ENCODE data around the gene HSPA1A.

HSPA1A gene

GRCh38 chr6:31834367-31835250 is 19.3 kb downstream of the HSPA1A start (continued):
- peak; percentile 57; the same call in 1 of the 2 replicates for TF ChIP-seq HIC1 (tag by site-specific recombination; IDR thresholded peaks at IDR 0.05)
- TF ChIP-seq ZNF214 (tag by site-specific recombination; IDR thresholded peaks at IDR 0.05; ENCODE audit: borderline replicate concordance): no peak
- TF ChIP-seq, protein P1, sequence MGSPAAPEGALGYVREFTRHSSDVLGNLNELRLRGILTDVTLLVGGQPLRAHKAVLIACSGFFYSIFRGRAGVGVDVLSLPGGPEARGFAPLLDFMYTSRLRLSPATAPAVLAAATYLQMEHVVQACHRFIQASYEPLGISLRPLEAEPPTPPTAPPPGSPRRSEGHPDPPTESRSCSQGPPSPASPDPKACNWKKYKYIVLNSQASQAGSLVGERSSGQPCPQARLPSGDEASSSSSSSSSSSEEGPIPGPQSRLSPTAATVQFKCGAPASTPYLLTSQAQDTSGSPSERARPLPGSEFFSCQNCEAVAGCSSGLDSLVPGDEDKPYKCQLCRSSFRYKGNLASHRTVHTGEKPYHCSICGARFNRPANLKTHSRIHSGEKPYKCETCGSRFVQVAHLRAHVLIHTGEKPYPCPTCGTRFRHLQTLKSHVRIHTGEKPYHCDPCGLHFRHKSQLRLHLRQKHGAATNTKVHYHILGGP (tag by site-specific recombination; IDR thresholded peaks at IDR 0.05): no peak
- peak; percentile 34; the same call in 1 of the 2 replicates for TF ChIP-seq ZBTB11 (tag by site-specific recombination; conservative IDR thresholded peaks at IDR 0.05; ENCODE audit: low read depth)
- no peak; the same call in 1 of the 2 replicates for TF ChIP-seq ZNF768 (tag by site-specific recombination; IDR thresholded peaks at IDR 0.05)
- no peak for TF ChIP-seq HOXA7 (CRISPR knock-in tag; IDR thresholded peaks at IDR 0.05; ENCODE audit: borderline replicate concordance)
- no peak for TF ChIP-seq ZNF114 (tag by site-specific recombination; IDR thresholded peaks at IDR 0.05)
- TF ChIP-seq PRDM2 (tag by site-specific recombination; IDR thresholded peaks at IDR 0.05; ENCODE audit: borderline replicate concordance): peak; percentile 71; the same call in 1 of the 2 replicates
- TF ChIP-seq GLIS2 (tag by site-specific recombination; IDR thresholded peaks at IDR 0.05): peak; percentile 36; the same call in 1 of the 2 replicates
- peak; percentile 81 for TF ChIP-seq ZNF561 (tag by site-specific recombination; IDR thresholded peaks at IDR 0.05; ENCODE audit: borderline replicate concordance)
- TF ChIP-seq, protein P2, sequence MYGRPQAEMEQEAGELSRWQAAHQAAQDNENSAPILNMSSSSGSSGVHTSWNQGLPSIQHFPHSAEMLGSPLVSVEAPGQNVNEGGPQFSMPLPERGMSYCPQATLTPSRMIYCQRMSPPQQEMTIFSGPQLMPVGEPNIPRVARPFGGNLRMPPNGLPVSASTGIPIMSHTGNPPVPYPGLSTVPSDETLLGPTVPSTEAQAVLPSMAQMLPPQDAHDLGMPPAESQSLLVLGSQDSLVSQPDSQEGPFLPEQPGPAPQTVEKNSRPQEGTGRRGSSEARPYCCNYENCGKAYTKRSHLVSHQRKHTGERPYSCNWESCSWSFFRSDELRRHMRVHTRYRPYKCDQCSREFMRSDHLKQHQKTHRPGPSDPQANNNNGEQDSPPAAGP (tag by site-specific recombination; IDR thresholded peaks at IDR 0.05): peak; percentile 91
- peak; percentile 53; the same call in 1 of the 2 replicates for TF ChIP-seq ZBTB8A (tag by site-specific recombination; IDR thresholded peaks at IDR 0.05)
- TF ChIP-seq KLF10 (tag by site-specific recombination; IDR thresholded peaks at IDR 0.05): peak; percentile 78
- 0 out of 2 replicates have a peak, but pooled peaks have one; percentile 12 for TF ChIP-seq ZNF792 (tag by site-specific recombination; IDR thresholded peaks at IDR 0.05)
- no peak for TF ChIP-seq ZNF354C (tag by site-specific recombination; IDR thresholded peaks at IDR 0.05; ENCODE audit: borderline replicate concordance, low read depth)
- TF ChIP-seq SP7 (tag by site-specific recombination; IDR thresholded peaks at IDR 0.05): peak; percentile 97
- TF ChIP-seq ZNF776 (tag by site-specific recombination; IDR thresholded peaks at IDR 0.05; ENCODE audit: borderline replicate concordance): no peak
- no peak for TF ChIP-seq MEIS1 (CRISPR knock-in tag; IDR thresholded peaks at IDR 0.05; ENCODE audit: borderline replicate concordance)
- TF ChIP-seq ZNF571 (tag by site-specific recombination; IDR thresholded peaks at IDR 0.05): no peak
- no peak for TF ChIP-seq TCF7L2 (IDR thresholded peaks at IDR 0.05; ENCODE audit: borderline replicate concordance, low read depth, low read length)
- TF ChIP-seq ZNF37A (tag by site-specific recombination; IDR thresholded peaks at IDR 0.05): no peak
- TF ChIP-seq ZNF223 (tag by site-specific recombination; IDR thresholded peaks at IDR 0.05): no peak; the same call in 1 of the 2 replicates

Data from HEK293 (cell line).